HG03025 (cell line): ENCODE results near the gene KIRREL3.

ENCODE experiments used
- ATAC-seq: cut with Tn5 transposase; IDR thresholded peaks from one replicate; pipeline ENCODE4 v1.9.1; 2021; ENCODE audit warnings: mild to moderate bottlenecking, moderate library complexity; ENCODE audit not compliant: unreplicated experiment, low FRiP score

KIRREL3 gene

DNA sequence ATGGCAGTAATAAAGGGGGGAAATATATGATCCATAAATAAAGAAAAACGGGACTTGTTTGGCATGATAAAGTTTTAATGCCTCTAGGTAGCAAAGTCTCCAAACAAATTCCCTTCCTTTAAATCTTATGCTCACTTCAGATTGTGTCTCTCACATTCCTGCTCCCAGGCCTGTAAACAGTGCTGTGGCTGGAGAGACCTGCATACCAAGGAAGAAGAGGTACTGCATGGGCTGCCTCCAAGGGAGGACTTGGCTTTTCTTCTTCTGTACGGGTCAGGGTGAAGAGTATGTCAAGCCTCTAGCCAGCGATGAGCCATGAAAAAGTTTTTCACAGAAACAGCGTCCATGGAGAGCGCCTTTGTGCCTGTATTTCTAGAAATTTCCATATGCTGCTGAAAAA, 161.8 kb downstream of the KIRREL3 start:
- no peak for ATAC-seq

- no peak for ATAC-seq
These were observed 163.0 kb downstream of the KIRREL3 start for GRCh38 chr11:126837581-126837980.

GRCh38 chr11:126834573-126834972, 166.0 kb downstream of the KIRREL3 start:
- no peak for ATAC-seq

GRCh38 chr11:126834149-126834548, 166.4 kb downstream of the KIRREL3 start:
- ATAC-seq = no peak

GRCh38 chr11:126833065-126833464, 167.5 kb downstream of the KIRREL3 start:
- no peak for ATAC-seq

DNA sequence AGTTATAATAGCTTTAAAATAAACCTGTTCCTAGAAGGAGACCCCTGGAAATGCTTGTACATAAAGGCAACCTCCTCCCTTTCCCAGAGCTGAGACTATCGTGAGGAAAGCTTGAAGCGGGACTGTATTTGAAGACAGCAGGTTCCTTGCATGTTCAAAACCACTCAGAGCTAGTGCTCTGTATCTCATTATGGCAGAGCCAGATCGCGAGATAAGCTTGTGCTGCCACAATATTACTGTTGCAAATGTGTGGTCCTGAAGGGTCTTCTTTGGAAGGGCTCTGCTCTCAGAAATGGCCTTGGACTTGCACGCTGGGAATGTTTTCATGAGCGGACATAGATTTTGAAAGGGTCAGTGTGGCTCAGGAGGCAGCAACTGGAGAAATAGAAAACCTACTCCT, 168.2 kb downstream of the KIRREL3 start:
- no peak for ATAC-seq

- ATAC-seq = no peak
These were observed 170.3 kb downstream of the KIRREL3 start for GRCh38 chr11:126830216-126830806.

GRCh38 chr11:126829716-126830115, 170.9 kb downstream of the KIRREL3 start:
- ATAC-seq = no peak

- ATAC-seq = no peak
These were observed 176.4 kb downstream of the KIRREL3 start for GRCh38 chr11:126824035-126824607.

- no peak for ATAC-seq
These were observed 177.3 kb downstream of the KIRREL3 start for GRCh38 chr11:126823274-126823673.

- ATAC-seq = no peak
These were observed 178.7 kb downstream of the KIRREL3 start for GRCh38 chr11:126821827-126822226.

- ATAC-seq = no peak
These were observed 181.4 kb downstream of the KIRREL3 start for GRCh38 chr11:126819194-126819593.

DNA sequence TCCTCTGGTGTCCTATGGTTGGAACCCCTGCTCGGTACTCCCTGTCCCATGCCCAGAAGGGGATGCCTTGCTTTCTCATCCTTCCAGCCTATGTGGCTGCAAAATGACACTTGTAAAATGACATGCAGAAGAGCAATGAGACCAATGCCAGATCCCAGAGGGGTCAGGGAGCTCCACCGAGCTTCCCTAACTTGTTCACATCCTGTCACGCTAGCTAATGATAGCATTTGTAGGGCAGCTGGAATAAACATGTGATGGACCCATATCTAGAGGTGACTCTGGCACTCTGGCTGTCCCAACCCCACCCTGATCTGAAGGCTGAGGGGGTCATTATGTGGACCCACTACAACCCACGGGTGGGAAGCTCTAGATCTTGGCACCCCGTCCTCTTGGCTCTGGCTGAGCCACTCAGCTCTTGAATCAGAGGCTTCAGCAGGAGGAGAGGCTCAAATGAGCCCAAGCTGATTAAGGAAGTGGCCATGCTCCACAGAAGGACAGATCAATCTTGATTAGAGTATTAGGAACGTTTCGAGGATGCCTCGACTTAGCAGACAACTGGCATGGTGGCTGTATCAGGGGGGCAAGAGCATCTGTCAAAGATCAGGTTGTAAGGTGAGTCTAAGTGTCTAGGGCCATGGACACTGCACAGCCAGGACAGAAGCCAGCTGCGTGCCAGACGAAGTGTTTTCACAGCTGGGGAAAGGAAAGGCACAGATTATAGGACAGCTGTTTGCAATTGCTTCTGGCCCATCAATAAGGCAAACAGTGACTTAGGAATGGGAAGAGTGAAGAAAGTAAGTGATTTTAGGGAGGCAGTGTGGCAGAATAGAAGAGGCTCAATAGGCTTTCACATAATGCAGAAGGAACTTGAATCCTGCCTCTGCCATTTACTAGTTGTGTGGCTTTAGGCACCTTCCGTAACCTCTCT, 182.8 kb downstream of the KIRREL3 start:
- ATAC-seq = no peak

DNA sequence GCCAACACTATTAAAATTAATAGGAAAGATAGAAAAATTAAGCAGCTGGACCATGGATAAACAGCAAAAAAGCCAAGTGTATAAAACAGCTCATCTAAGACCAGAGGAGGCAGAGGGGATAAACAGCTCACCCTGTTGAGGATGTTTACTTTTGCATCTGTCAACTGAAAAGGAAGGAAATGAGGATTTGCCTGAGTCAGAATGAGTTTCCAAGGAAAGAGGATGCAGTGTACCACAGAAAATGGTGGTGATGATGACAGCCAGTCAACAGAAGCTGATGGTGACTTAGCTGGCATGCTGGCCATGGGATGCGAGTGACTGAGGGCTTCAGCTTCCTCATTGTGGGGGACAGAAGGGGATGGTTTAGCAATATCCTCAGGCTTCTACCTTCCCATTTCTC, 183.5 kb downstream of the KIRREL3 start:
- no peak for ATAC-seq

- ATAC-seq = no peak
These were observed 183.9 kb downstream of the KIRREL3 start for GRCh38 chr11:126816645-126817044.

GRCh38 chr11:126815111-126815510, 185.5 kb downstream of the KIRREL3 start:
- ATAC-seq = no peak

- no peak for ATAC-seq
These were observed 189.8 kb downstream of the KIRREL3 start for GRCh38 chr11:126810776-126811175.

- ATAC-seq = no peak
These were observed 190.9 kb downstream of the KIRREL3 start for GRCh38 chr11:126809514-126810289.

GRCh38 chr11:126808836-126809235, 191.7 kb downstream of the KIRREL3 start:
- ATAC-seq = no peak

DNA sequence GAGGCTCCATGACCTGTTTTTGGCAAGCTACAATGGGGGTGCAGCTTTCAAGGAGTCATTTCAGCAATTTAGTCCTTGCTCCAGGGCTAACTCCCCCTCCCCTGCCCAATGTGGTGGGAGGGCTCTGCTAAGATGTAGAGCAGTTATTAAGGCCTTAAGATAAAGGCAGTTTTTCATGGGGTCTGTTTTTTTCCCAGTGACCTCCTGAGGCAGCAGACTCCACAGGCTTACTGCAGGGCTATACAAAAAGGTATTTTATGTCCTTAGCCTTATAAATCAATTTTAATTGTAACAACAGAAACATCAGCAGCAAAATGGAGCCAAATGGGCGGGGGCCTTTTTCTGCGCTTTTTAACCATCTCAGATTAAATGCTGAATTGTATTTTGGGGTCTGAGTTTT, 192.3 kb downstream of the KIRREL3 start:
- no peak for ATAC-seq

- no peak for ATAC-seq
These were observed 194.7 kb downstream of the KIRREL3 start for GRCh38 chr11:126805870-126806269.
